HG03095 (cell line): ENCODE results near the gene CLDN9.
"Not testable (repeated sequence)": the region's sequence is repeated elsewhere in the genome, so short reads cannot be mapped to it uniquely, and the experiment has no call there.

Experiments
- ATAC-seq: cut with Tn5 transposase; IDR thresholded peaks from one replicate; pipeline ENCODE4 v1.9.1; 2021; ENCODE audit warnings: moderate library complexity; ENCODE audit not compliant: unreplicated experiment

CLDN9 gene

GRCh38 chr16:3054965-3055733 is 42.4 kb downstream of the CLDN9 start:
- no peak for ATAC-seq

DNA sequence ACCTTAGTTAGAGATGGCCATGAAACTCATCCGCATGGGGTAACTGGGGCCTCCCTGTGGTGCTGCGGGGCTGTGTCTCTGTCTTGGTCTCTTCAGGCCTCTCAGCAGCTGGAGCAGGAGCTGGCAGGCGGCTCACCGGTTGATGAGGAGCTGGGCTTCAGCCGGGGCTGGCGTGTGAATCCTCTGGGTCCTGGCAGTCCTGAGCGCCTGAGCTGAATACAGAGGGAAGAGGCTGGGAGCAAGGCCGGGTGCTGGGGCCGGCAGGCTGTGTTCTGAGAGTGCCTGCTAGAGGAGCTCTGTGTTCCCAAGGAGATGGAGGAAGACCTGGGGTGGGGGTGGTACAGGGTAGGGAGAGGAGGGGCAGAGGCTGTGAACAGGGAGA is 43.0 kb downstream of the CLDN9 start:
- ATAC-seq: not testable (repeated sequence)

GRCh38 chr16:3056336-3057180 is 43.8 kb downstream of the CLDN9 start:
- no peak for ATAC-seq

- no peak for ATAC-seq
Observed at GRCh38 chr16:3057181-3058138, 44.7 kb downstream of the CLDN9 start.

- no peak for ATAC-seq
Observed at GRCh38 chr16:3058139-3059030, 45.7 kb downstream of the CLDN9 start.

GRCh38 chr16:3059041-3059722 is 46.5 kb downstream of the CLDN9 start:
- ATAC-seq: peak; percentile 63

DNA sequence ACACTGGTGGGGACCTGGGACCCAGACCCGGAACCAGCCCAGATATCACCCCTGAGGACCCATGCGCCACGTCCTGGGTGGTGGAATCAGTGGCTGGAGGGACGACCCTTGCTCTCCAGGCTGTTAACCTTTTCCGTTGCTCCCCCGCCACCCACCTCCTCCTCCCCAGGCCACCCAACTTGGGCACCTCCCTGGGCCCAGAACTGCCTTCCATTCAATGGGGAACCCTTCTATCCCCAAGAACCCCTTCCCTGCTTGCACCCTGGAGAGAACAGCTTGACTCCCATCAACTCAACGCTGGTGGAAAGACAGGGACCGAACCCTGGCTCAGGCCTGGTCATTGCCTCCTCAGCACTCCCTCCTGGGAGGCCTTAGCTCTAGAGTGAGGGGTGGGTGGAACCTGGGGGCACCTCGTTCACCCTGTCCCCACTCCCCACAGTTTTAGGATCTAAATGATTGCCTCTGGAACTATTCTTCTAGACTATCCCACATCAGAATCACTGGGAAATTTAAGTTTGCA is 47.1 kb downstream of the CLDN9 start:
- no peak for ATAC-seq

DNA sequence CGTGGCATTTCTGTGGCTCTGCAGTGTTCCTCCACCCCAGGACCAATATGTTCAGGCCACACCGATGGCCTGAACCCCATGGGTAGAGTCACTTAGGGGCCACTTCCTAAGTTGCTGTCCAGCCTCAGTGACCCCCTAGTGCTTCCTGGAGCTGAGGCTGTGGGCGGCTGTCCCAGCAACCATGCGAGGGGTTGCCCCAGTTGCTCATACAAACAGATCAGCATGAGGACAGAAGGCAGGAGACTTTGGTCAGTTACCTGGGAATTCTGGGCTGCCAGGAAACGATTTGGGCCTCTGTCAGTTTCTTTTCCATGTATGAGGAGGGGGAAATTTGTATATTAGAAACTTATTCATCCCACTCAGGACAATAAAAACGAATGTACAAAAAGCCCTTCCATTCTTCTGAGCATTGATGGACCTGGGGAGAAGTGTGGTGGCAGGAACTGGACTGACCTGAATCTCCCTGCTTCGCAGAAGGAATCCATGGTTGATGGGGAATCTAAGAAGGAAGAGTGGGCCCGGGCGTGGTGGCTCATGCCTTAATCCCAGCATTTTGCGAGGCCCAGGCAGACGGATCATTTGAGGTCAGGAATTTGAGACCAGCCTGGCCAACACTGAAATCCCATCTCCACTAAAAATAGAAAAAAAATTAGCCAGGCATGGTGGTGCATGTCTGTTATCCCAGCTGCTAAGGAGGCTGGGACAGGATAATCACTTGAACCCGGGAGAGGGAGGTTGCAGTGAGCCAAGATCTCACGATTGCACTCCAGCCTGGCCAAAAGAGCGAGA is 47.8 kb downstream of the CLDN9 start:
- no peak for ATAC-seq

GRCh38 chr16:3062553-3062952 is 49.8 kb downstream of the CLDN9 start:
- no peak for ATAC-seq

DNA sequence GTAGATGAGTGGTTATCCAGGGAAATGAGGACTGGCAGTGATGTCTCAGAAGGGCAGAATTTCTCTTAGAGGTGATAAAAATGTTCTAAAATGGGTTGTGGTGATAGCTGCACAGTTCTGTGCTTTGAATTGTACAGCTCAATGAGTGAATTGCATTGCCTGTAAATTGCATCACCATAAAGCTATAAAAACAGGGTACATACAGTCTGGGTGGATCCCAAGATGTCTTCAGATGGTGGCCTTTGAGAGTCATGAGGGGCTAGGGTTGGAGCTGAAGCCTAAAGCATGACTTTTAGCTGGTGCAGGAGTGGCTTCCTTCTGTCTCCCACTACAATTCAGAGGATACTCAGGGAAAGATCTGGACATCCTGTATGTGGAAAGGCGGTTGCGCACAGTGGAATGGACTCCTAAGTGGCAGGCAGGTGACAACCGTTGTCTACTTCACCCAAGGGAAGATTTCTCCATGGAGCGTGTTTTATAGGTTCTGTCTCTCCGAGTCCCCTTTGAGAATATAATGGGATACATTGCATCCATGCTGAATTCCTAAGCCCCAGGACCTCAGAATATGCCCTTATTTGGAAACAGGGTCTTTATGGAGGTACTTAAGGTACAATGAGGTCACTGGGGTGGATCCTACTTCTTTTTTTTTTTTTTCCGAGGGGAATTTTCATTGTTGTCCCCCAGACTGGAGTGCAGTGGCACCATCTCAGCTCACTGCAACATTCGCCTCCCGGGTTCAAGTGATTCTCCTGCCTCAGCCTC is 51.1 kb downstream of the CLDN9 start:
- ATAC-seq: no peak
